K562 treated with DMSO at 1 percent for 24 hours (cell line): ENCODE measurements around the gene LHX5. TPM values are rescaled to one million over a fixed set of nuclear protein-coding genes. Genes with fewer than 3 reads are reported as not detected.

ENCODE experiments used
- total RNA-seq: library from RNA; unstranded; fragments of 300-600 nt; gene quantifications from 2 replicates; pipeline ENCODE4 v1.2.3, GENCODE V29; 2022; ENCODE audit warnings: low read depth; ENCODE audit not compliant: insufficient read depth

Gene LHX5
- total RNA-seq: 0.38 and 0.41 TPM in 2 replicates

GRCh38 chr12:113471619-113472171 lies at the start of gene LHX5:
Gene LHX5, minus strand, starts transcription at chr12:113471871. Its CDS starts 373 bp downstream, at chr12:113471498.

GRCh38 chr12:113422030-113422885 lies 49.4 kb downstream of the LHX5 start, which contains the start of gene SDSL:
Gene SDSL, plus strand, starts transcription at chr12:113422380. Its CDS starts 5,603 bp downstream, at chr12:113427983.

Other genes with a start within 250 kb of the LHX5 start
- gene SLC8B1, start 136.8 kb downstream of the LHX5 start, total RNA-seq: 38.8 and 41.1 TPM in 2 replicates
- 44.0 and 44.2 TPM in 2 replicates for gene PLBD2, start 113.3 kb downstream of the LHX5 start, total RNA-seq
- gene SDS, start 68.0 kb downstream of the LHX5 start, total RNA-seq: 0.88 and 1.5 TPM in 2 replicates
- gene SDSL, start 49.5 kb downstream of the LHX5 start, total RNA-seq: 24.3 and 24.8 TPM in 2 replicates